ENCODE data around the gene CSHL1.

DNA sequence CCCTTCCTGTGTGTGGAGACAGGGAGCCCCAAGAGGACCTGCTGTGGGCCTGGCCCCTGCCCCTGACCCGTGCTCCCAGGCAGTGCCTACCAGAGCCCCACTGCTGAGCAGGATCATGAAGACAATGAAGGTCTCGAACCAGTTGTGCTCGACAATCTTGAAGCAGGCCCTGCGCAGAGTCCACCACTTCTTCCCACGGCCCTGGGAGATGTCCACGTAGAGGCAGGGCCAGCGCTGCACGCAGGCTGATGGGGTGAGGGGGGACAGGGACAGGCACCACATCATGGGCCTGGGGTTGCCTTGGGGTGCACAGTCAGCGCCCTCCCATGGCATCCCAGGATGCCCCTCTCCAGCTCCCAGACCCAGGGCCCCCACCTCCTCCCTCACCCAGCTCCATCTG is 37.5 kb upstream of the CSHL1 start:
- TF ChIP-seq POLR2AphosphoS5 (IDR thresholded peaks at IDR 0.05; ENCODE audit: low read depth, low read length) = no peak
- TF ChIP-seq POLR2A (IDR thresholded peaks at IDR 0.05; ENCODE audit: low read depth, low read length) = no peak
- TF ChIP-seq TAF1 (IDR thresholded peaks at IDR 0.05; ENCODE audit: low read depth, low read length) = no peak
- no peak for TF ChIP-seq SPI1 (IDR thresholded peaks at IDR 0.05; ENCODE audit: low read depth, low read length)
- no peak for TF ChIP-seq PAX5 (IDR thresholded peaks at IDR 0.05; ENCODE audit: insufficient read depth, low read length, severe bottlenecking)
- no peak for TF ChIP-seq POU2F2 (IDR thresholded peaks at IDR 0.05; ENCODE audit: low read depth, low read length)

All from GM12891 (cell line).